Neural progenitor cell (in vitro differentiated cells): ENCODE data around the gene OR52B2. TPM values are rescaled to one million over a fixed set of nuclear protein-coding genes. Genes with fewer than 3 reads are reported as not detected.

ENCODE experiments used
- DNase-seq: peaks from one replicate; pipeline ENCODE4 v3.0.0-alpha.2; 2016; ENCODE audit warnings: low spot score
- H2AFZ ChIP-seq: fragments of 200-600 bp; sonication (generic); replicated peaks from 2 replicates; pipeline ENCODE4 v1.6.1; 2016; ENCODE audit warnings: antibody characterized with exemption
- H3F3A ChIP-seq: fragments of 200-600 bp; sonication (generic); 2 replicates; pipeline ENCODE4 v1.6.1; 2016; ENCODE audit warnings: antibody characterized with exemption, low read depth
- H3K27ac ChIP-seq: fragments of 200-600 bp; sonication (generic); 2 replicates; pipeline ENCODE4 v1.5.1; 2016; ENCODE audit warnings: mild to moderate bottlenecking
- H3K27me3 ChIP-seq: fragments of 200-600 bp; sonication (generic); 2 replicates; pipeline ENCODE4 v1.6.1; 2016; ENCODE audit warnings: mild to moderate bottlenecking, moderate library complexity
- H3K36me3 ChIP-seq: fragments of 200-600 bp; sonication (generic); 2 replicates; pipeline ENCODE4 v1.5.1; 2016
- H3K4me1 ChIP-seq: fragments of 200-600 bp; sonication (generic); 2 replicates; pipeline ENCODE4 v1.6.1; 2016; ENCODE audit warnings: mixed run types
- H3K4me2 ChIP-seq: fragments of 200-600 bp; sonication (generic); 2 replicates; pipeline ENCODE4 v1.6.1; 2016
- H3K4me3 ChIP-seq: fragments of 200-600 bp; sonication (generic); 2 replicates; pipeline ENCODE4 v1.5.1; 2016
- H3K79me2 ChIP-seq: fragments of 200-600 bp; sonication (generic); 2 replicates; pipeline ENCODE4 v1.6.1; 2016; ENCODE audit warnings: low read depth
- H3K9ac ChIP-seq: fragments of 200-600 bp; sonication (generic); 2 replicates; pipeline ENCODE4 v1.6.1; 2016
- H3K9me3 ChIP-seq: fragments of 200-600 bp; sonication (generic); 2 replicates; pipeline ENCODE4 v1.5.1; 2016; ENCODE audit warnings: low read depth
- H4K20me1 ChIP-seq: fragments of 200-600 bp; sonication (generic); 2 replicates; pipeline ENCODE4 v1.6.1; 2016; ENCODE audit warnings: low read depth
- H3K27ac Mint-ChIP-seq: 3 replicates; pipeline ENCODE4 v1.8.0; 2021; ENCODE audit warnings: mixed read lengths
- H3K27me3 Mint-ChIP-seq: 2 replicates; pipeline ENCODE4 v1.8.0; 2022; ENCODE audit warnings: low read depth, mild to moderate bottlenecking, inconsistent platforms, moderate library complexity, mixed read lengths; ENCODE audit not compliant: insufficient read depth
- H3K36me3 Mint-ChIP-seq: 3 replicates; pipeline ENCODE4 v1.8.0; 2021; ENCODE audit warnings: mixed read lengths
- H3K4me1 Mint-ChIP-seq: 3 replicates; pipeline ENCODE4 v1.8.0; 2021; ENCODE audit warnings: mixed read lengths
- H3K4me3 Mint-ChIP-seq: 3 replicates; pipeline ENCODE4 v1.8.0; 2021; ENCODE audit warnings: mild to moderate bottlenecking, moderate library complexity, mixed read lengths
- H3K9me3 Mint-ChIP-seq: 3 replicates; pipeline ENCODE4 v1.8.0; 2020; ENCODE audit warnings: mixed read lengths
- EZH2 ChIP-seq: fragments of 200-600 bp; sonication (generic); IDR thresholded peaks from 2 replicates; pipeline ENCODE4 v1.6.1; 2017; ENCODE audit warnings: antibody characterized with exemption, mild to moderate bottlenecking, moderate library complexity
- EZH2phosphoT487 ChIP-seq: fragments of 200-600 bp; sonication (generic); IDR thresholded peaks from 2 replicates; pipeline ENCODE4 v1.6.1; 2017; ENCODE audit warnings: antibody characterized with exemption
- total RNA-seq: library from RNA; depleted of rRNA; stranded (reverse); fragments of >200 nt; gene quantifications from 2 replicates; pipeline ENCODE4 v1.2.3, GENCODE V29; 2015; ENCODE audit warnings: low replicate concordance
- TF ChIP-seq, protein P1 (sequence below): fragments of 200-600 bp; sonication (generic); IDR thresholded peaks from 2 replicates; pipeline ENCODE4 v1.5.1; 2017; ENCODE audit warnings: antibody characterized with exemption, mild to moderate bottlenecking

OR52B2 gene
- total RNA-seq, result not detected in 2 replicates

DNA sequence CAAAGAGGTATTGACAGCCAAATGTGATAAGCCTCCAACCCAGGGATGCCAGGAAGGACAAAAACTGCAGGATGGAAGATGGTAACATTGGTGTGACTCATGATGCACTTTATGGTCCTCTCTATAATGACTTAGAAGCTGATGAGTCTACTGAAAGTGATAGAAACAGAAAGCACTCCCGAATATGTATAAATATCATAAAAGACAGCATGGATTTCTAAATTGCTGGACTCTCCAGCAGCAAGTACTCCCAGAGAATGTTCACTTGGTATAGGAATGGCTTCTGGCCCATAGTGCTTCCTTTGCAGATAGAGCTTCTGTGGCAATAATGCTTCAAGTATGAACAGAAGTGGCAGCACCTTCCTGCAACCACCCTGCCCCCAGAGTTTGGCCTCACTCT is at the start of gene OR52B2:
Gene OR52B2, minus strand, starts transcription at position 101 of the 400 bp plus-strand sequence. Its CDS starts 0 bp downstream, at position 101.
- DNase-seq, result no peak
- Histone ChIP-seq H3K4me1 (no peaks in the 10 kb centered on the region), H3K4me3 (no peak within 1 kb of the TSS), H3K36me3 (no peaks in the 10 kb centered on the region), H3K79me2 (no peaks in the 10 kb centered on the region), H2AFZ (no peak within 1 kb of the TSS), H3K27me3 (no peaks in the 10 kb centered on the region), H3K9ac (no peak within 1 kb of the TSS), H3K27ac (no peak within 1 kb of the TSS), H3K4me2 (no peak within 1 kb of the TSS), H4K20me1 (no peaks in the 10 kb centered on the region), H3F3A (no peaks in the 10 kb centered on the region), H3K9me3 (no peaks in the 10 kb centered on the region)
- no peak within 1 kb of the TSS for H3K27ac Mint-ChIP-seq
- TF ChIP-seq, protein P1, sequence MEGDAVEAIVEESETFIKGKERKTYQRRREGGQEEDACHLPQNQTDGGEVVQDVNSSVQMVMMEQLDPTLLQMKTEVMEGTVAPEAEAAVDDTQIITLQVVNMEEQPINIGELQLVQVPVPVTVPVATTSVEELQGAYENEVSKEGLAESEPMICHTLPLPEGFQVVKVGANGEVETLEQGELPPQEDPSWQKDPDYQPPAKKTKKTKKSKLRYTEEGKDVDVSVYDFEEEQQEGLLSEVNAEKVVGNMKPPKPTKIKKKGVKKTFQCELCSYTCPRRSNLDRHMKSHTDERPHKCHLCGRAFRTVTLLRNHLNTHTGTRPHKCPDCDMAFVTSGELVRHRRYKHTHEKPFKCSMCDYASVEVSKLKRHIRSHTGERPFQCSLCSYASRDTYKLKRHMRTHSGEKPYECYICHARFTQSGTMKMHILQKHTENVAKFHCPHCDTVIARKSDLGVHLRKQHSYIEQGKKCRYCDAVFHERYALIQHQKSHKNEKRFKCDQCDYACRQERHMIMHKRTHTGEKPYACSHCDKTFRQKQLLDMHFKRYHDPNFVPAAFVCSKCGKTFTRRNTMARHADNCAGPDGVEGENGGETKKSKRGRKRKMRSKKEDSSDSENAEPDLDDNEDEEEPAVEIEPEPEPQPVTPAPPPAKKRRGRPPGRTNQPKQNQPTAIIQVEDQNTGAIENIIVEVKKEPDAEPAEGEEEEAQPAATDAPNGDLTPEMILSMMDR, result no peak
- TF ChIP-seq EZH2phosphoT487 (no peak), EZH2 (no peak)
- H3K4me3 Mint-ChIP-seq, result no peak within 1 kb of the TSS
- peaks cover 3% of the 10 kb centered on the region for H3K9me3 Mint-ChIP-seq
- H3K36me3 Mint-ChIP-seq, result no peaks in the 10 kb centered on the region
- no peaks in the 10 kb centered on the region for H3K4me1 Mint-ChIP-seq
- H3K27me3 Mint-ChIP-seq, result no peaks in the 10 kb centered on the region

DNA sequence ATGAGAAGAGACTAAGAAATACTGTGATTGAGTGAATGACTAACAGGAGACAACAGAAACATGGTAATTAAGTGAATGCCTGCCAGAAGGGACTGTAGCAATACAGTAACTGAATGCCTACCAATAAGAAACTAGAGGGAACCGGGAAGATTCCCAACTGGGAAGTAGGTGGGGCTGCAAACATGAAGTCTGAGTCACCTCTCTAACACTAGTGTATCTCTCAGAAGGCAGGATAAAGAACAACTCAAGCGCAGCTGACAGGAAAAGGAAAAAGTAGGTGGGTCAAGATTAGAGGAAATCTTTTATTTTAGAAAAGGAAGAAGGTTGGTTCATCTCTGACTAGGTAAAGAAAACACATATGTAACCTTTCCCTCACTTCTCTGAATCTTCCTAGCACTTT is 49.2 kb upstream of the OR52B2 start:
- no peaks in the 10 kb centered on the region for H3K36me3 ChIP-seq
- H3K27ac Mint-ChIP-seq, result no peak overlapping the region
- peaks cover 19% of the 10 kb centered on the region for H3K36me3 Mint-ChIP-seq

DNA sequence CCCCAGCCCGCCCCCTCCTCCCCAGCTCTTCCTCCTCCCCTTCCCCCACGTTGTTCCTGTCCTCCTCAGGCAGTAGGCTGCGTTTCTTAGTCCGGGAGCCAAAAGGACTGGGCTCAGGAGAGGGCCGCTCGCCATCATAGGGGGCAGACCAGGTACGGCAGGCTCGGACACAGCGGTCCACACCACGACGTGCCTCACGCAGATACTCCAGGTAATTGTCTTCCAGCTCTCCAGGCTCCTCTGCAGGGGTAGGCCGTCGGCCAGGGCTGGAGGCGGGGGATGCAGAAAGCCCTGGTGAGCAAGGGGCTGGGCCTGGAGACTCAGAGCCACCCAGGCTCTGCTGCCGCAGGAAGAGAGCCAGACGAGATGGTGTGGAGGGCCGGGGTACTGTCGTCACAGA is 47.6 kb upstream of the OR52B2 start:
- Mint-ChIP-seq H3K4me1 (no peaks in the 10 kb centered on the region), H3K36me3 (peaks cover 17% of the 10 kb centered on the region), H3K27me3 (no peaks in the 10 kb centered on the region), H3K27ac (no peak overlapping the region), H3K4me3 (no peak overlapping the region), H3K9me3 (no peaks in the 10 kb centered on the region)
- DNase-seq, result no peak
- no peaks in the 10 kb centered on the region for H3F3A ChIP-seq
- no peaks in the 10 kb centered on the region for H3K4me1 ChIP-seq
- H3K27ac ChIP-seq, result no peak overlapping the region
- H4K20me1 ChIP-seq, result no peaks in the 10 kb centered on the region
- no peak overlapping the region for H3K4me2 ChIP-seq
- TF ChIP-seq EZH2phosphoT487 (no peak), EZH2 (no peak)
- TF ChIP-seq, protein P1, result no peak
- H3K9me3 ChIP-seq, result no peaks in the 10 kb centered on the region
- peaks cover 5% of the 10 kb centered on the region for H3K79me2 ChIP-seq
- no peak overlapping the region for H3K9ac ChIP-seq
- no peaks in the 10 kb centered on the region for H3K36me3 ChIP-seq
- H3K27me3 ChIP-seq, result no peaks in the 10 kb centered on the region
- H3K4me3 ChIP-seq, result no peak overlapping the region
- no peak overlapping the region for H2AFZ ChIP-seq

More for the DNA sequence above, 49.2 kb upstream of the OR52B2 start:
- H3K79me2 ChIP-seq, result peaks cover 5% of the 10 kb centered on the region
- no peaks in the 10 kb centered on the region for H3K9me3 Mint-ChIP-seq
- no peak overlapping the region for H3K9ac ChIP-seq
- no peak overlapping the region for H3K27ac ChIP-seq
- no peaks in the 10 kb centered on the region for H3K27me3 Mint-ChIP-seq
- H3K4me3 Mint-ChIP-seq, result no peak overlapping the region
- no peak overlapping the region for H2AFZ ChIP-seq
- no peaks in the 10 kb centered on the region for H3K27me3 ChIP-seq
- TF ChIP-seq EZH2, result no peak
- TF ChIP-seq EZH2phosphoT487, result no peak
- TF ChIP-seq, protein P1, result no peak
- H3K9me3 ChIP-seq, result no peaks in the 10 kb centered on the region
- H4K20me1 ChIP-seq, result no peaks in the 10 kb centered on the region
- DNase-seq, result no peak
- no peaks in the 10 kb centered on the region for H3K4me1 Mint-ChIP-seq
- H3K4me2 ChIP-seq, result no peak overlapping the region
- no peaks in the 10 kb centered on the region for H3F3A ChIP-seq
- H3K4me1 ChIP-seq, result no peaks in the 10 kb centered on the region
- H3K4me3 ChIP-seq, result no peak overlapping the region
